ENCODE data around the gene BATF.
"Not testable (repeated sequence)": the region's sequence is repeated elsewhere in the genome, so short reads cannot be mapped to it uniquely, and the experiment has no call there.

The BATF gene

GRCh38 chr14:75522224-75522982 is at the start of gene BATF:
Gene BATF, plus strand, starts transcription at chr14:75522469. Its CDS starts 214 bp downstream, at chr14:75522683.
- peak; percentile 61 for DNase-seq (ENCODE audit: low read depth)

DNA sequence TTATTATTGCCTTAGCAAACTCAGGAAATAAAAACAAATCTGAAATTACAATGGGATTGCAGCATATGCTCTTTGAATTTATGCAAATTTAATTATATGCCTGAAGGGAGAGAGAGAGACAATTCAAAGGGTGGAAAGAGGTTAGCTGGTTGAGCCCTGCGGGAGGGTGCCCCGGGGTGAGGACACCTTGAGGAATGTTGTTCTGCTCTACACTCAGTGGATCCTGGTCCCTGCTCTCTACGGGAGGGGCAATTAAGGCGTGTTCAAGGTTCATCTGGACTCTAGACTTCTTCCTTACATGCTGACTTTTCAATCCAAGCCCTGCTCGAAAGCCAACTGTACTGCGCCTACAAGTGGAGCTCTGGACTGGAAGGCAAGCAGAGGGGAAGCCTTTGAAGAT is 48.1 kb upstream of the BATF start:
- DNase-seq (ENCODE audit: low read depth), result not testable (repeated sequence)

DNA sequence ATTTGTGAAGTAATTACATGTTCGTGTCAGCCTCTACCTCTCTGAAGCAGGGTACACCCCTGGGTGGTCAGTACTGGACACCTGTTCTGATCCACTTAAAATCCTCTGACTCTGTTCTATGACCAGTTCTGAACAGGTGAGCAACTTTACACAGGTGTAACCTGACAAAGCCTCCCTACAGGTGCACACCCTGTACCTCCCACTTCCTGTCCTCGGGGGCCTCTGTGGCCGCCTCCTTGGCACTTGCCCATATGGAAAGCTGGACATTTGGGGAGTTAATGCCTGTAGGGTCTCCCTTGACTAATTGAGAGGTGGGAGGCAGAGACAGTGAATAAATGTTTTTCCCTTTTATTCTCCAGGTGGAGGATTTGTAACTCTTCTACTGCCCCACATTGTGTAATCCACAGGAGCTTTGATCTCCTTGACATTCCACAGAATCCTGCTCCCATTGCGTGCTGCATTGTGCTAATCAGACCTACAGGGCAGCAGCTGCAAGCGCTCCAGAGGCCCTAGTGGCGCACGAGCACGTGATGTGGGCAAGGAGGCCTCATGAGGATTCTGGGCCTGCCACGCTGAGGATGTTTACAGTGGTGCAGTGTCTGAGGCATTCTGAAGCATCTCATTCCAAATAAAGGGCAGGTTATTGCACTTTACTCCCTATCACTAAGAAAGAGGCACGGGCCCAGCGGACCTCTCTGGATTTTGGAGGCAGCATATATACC is 45.8 kb upstream of the BATF start:
- no peak for DNase-seq (ENCODE audit: low read depth)

DNA sequence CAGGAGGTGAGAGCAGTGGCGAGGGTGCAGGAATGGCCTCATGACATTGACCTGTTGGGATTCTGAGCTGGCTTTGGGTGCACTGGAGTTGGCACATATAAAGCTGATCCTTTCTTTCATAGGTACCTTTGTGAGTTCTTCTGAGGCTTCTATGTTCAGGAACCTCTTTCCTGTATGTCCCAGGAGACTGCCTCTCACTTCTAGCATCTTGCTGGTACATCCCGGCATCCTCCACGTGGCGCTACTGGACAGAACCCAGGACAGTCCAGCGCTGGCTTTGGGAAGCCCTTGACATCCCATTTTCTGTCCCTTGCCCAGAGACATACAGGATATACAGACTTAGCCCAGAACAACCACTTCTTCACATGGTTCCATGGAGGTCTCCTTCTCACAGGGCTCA is 44.4 kb upstream of the BATF start:
- no peak for DNase-seq (ENCODE audit: low read depth)

DNA sequence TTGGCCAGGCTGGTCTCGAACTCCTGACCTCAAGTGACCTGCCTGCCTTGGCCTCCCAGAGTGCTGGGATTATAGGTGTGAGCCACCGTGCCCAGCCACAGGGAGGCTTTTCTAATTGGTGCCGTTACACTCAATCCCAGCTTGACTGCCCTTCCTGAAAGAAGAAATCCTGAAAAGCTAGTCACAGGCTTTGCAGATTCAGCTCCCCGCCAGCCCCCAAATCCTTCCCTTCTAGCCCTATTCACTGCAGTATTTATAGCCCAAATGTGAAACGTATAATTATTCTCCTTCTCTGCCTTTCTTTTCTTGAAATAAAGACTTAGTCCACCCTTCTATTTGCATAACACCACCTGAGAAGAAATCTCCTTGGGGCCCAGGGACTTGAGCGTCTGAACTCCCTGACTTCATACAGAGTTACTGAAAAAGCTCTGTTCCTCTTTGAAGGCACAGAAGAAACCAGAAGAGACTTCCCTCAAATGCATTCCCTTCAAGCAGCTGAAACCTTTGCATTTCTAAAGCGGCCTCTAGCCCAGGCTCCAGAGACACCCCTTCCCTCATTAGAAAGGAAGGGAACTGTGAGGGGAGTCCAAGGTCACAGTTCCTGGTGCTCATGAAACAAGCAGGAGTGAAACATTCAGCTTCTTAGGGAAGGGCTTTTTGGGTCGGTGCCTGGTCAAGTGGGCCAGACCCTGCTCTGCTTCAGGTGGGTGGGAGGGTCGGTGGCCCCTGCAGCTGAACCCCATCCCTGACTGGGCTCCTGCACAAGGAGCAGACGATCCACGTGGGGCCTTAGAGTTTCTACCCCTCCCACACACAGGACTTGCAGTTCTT is 42.3 kb upstream of the BATF start:
- DNase-seq (ENCODE audit: low read depth), result no peak

GRCh38 chr14:75482366-75482765 is 39.9 kb upstream of the BATF start:
- no peak for DNase-seq (ENCODE audit: low read depth)

- no peak for DNase-seq (ENCODE audit: low read depth)
Measured at GRCh38 chr14:75484711-75485429, 37.4 kb upstream of the BATF start.

DNA sequence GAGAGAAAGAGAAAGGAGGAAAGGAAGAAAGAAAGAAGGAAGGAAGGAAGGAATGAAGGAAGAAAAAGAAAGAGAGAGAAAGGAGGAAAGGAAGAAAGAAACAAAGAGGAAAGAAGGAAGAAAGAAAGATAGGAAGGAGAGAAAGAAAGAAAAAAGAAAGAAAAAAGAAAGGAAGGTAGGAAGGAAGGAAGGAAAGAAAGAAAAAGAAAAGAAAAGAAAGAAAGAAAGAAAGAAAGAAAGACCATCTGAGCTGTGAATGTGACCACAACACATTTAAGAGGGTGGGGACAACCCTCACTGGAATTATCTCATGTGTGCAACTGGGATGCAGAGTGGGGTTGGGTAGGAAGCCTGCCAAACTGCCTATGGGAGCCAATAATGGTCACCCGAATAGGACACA is 36.0 kb upstream of the BATF start:
- no peak for DNase-seq (ENCODE audit: low read depth)

DNA sequence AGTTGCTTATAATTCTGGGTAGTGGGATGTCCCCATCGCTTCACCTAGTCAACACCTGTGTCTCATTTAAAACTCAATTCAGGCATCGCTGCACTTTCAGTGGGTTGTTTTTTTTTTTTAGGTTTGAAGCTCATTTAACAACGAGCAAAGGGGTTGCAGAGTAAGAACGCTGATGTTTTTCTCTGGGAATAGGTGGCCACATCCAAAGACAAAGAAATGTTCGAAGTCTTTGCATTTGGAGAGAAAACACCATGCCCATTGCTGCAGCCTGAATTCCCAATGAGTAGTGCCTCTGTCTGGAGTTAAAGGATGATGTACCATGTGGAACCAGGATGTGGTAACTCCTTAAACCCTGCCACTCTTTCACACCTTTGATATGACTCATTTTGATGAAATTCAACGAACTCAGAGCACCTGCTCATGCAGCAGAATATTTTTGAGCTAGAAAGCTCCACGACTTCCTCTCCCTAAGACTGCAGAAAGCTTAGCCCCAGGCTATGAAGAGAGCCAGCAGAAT is 35.1 kb upstream of the BATF start:
- no peak for DNase-seq (ENCODE audit: low read depth)

DNA sequence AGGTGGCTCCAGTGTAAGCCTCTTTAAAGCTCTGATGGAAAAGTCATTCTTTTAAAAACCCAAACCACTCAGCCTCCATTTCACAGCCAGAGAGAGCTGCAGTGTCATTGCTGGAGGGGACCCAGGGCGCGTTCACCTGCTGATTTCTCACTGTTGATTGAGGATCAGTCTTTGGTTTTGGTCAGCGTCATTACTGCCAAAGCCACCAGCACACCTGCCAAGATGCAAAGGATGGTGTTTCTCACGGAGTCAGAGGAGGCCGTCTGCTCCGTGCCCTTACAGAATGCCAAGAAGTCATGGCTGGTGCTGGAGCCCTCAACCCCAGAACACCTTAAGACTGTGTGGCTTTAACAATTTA is 32.8 kb upstream of the BATF start:
- DNase-seq (ENCODE audit: low read depth), result no peak

GRCh38 chr14:75491376-75491978 is 30.8 kb upstream of the BATF start:
- DNase-seq (ENCODE audit: low read depth), result no peak

DNA sequence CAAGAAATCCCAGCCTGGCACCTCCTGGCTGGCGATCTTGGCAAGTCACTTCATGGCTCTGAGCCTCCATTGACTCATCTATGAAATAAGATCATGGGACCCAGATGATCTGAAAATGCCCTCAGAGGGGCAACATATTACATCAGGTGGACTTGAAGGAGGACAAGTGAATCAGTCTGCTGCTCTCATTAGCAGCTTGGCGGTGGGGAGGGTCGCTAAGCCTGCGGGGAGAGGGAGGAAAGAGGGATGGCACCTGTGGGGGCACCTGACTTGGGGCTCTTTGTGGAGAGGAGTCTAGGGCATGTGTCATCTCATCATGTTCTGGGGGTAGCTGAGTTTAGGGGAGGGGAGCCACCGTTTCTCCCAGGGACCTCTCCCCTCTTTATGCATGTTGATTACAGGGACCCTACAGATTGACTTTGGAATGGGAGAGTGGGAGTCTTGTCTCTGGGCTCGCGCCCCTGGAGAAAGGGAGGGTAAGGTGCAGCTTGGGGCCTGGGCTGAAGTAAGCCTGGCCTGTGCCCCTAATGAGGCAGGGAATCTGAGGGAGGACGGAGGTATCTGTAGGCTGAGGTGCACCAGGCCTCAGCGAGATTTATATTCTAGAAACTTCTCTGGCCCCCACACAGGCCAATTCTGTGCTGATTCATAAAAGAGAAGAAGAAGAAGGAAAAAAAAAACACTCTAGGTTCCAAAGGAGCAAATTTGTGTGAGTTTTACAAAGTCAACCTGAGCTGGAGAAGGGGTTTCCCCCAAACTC is 29.3 kb upstream of the BATF start:
- DNase-seq (ENCODE audit: low read depth), result no peak

GRCh38 chr14:75493592-75494087 is 28.6 kb upstream of the BATF start:
- no peak for DNase-seq (ENCODE audit: low read depth)

GRCh38 chr14:75494896-75495295 is 27.4 kb upstream of the BATF start:
- no peak for DNase-seq (ENCODE audit: low read depth)

DNA sequence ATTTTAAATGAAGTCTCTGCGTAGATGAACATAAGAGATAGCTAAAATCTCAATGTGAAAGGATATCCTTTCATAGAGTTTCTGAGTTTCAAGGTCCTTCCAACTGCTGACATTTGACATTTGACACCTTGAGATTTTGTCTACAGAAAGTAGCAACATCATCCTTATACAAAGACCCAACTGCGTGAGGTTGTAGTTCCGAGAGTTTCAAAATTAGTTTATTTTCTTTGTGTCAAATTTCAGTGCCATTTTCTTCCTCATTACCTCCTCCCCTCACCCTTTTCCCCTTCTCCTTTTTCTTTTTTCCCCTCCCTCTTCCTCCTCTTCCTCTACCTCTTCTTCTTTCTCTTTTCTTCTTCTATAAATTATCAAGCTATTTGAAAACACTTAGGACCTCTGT is 26.9 kb upstream of the BATF start:
- no peak for DNase-seq (ENCODE audit: low read depth)

- DNase-seq (ENCODE audit: low read depth), result no peak
Measured at GRCh38 chr14:75495882-75496281, 26.4 kb upstream of the BATF start.

DNA sequence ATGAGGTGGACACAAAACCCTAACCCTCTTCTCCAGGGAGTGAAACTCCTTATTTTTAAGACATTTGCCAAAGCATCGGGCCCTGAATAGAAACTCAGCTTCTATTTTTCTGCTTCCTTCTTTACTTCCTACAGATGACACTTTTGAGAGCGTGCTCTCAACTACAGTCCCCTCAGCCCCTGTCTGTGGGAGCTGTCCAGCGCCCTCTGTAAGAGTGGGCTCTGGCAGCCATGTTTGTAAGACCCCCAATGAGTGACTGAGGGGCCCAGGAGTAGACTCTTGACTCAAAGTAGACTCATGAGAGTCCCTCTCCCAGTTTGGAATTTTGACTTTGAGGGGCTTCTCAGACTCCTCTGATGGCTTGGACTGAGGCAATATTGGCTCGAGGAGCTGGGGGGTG is 25.5 kb upstream of the BATF start:
- no peak for DNase-seq (ENCODE audit: low read depth)

- DNase-seq (ENCODE audit: low read depth), result no peak
Measured at GRCh38 chr14:75497191-75497590, 25.1 kb upstream of the BATF start.

DNA sequence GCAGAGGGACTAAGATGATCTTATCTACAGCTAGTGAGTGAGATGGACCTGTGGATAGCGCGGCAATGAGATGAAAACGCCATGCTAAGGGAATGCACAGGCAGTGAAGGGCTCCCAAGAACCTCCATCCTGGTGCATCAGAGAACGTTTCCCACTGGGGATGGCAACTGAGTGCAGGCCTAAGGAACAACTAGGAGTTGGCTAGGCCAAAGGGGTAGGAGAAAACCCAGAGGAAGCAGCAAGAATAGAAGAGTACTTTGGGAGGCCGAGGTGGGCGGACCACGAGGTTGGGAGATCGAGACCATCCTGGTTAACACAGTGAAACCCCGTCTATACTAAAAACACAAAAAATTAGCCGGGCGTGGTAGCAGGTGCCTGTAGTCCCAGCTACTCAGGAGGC is 24.6 kb upstream of the BATF start:
- no peak for DNase-seq (ENCODE audit: low read depth)

DNA sequence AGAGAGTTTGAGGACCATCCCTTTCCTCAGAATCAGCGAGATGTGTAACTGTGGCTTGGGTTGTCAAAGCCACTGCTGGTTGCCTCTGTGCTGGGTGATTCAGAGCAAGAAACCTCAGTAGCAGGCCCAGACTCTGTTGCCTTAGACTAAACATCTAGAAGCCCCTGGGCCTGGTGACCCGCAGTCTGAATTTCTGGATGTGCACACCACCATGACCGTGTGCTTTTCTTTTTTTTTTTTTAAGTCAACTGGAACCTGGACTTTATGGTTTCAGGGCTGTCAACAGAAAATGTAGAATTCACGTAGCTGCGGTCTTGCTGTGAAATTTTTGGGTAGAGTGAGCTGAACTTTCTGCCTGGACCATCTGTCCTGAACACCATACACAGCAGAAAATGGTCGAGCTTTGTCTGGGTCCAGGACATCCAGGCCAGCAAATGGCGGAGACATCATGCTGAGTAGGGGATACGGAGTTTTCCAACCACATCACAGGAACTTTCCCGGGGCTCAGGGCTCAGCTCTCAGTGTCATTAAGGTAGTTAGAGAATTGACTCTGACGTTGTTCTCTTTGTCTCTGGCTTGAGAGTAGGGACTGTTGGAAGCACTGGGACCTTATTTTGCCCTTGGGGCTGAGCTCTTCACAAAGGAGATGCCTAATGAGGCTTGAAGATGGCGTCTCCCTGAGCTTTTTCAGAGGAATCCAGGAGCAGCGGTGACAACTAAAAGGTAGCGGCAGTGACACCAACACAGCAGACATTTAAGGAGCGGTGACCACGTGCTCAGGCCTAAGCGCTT is 23.0 kb upstream of the BATF start:
- no peak for DNase-seq (ENCODE audit: low read depth)
